ENCODE data around the gene ARL8A.

The ARL8A gene

GRCh38 chr1:202165942-202166843 lies 21.7 kb upstream of the ARL8A start:
- TF ChIP-seq, protein P1, sequence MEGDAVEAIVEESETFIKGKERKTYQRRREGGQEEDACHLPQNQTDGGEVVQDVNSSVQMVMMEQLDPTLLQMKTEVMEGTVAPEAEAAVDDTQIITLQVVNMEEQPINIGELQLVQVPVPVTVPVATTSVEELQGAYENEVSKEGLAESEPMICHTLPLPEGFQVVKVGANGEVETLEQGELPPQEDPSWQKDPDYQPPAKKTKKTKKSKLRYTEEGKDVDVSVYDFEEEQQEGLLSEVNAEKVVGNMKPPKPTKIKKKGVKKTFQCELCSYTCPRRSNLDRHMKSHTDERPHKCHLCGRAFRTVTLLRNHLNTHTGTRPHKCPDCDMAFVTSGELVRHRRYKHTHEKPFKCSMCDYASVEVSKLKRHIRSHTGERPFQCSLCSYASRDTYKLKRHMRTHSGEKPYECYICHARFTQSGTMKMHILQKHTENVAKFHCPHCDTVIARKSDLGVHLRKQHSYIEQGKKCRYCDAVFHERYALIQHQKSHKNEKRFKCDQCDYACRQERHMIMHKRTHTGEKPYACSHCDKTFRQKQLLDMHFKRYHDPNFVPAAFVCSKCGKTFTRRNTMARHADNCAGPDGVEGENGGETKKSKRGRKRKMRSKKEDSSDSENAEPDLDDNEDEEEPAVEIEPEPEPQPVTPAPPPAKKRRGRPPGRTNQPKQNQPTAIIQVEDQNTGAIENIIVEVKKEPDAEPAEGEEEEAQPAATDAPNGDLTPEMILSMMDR (IDR thresholded peaks at IDR 0.05; ENCODE audit: control extremely low read depth, extremely low read depth, low read depth, missing control alignments) = no peak
- no peak for DNase-seq (ENCODE audit: extremely low spot score)
- ChIA-PET POLR2A (interaction anchor here (0.7 kb wide), 1 partner anchor 40 kb away, joined by 4 read pairs; no protein-coding TSS in a partner anchor), CTCF (interaction anchor here (1.1 to 2.9 kb wide), 5 partner anchors 11 to 179 kb away, joined by 3 to 8 read pairs (median 4); partner anchors contain the start of gene LGR6)

DNA sequence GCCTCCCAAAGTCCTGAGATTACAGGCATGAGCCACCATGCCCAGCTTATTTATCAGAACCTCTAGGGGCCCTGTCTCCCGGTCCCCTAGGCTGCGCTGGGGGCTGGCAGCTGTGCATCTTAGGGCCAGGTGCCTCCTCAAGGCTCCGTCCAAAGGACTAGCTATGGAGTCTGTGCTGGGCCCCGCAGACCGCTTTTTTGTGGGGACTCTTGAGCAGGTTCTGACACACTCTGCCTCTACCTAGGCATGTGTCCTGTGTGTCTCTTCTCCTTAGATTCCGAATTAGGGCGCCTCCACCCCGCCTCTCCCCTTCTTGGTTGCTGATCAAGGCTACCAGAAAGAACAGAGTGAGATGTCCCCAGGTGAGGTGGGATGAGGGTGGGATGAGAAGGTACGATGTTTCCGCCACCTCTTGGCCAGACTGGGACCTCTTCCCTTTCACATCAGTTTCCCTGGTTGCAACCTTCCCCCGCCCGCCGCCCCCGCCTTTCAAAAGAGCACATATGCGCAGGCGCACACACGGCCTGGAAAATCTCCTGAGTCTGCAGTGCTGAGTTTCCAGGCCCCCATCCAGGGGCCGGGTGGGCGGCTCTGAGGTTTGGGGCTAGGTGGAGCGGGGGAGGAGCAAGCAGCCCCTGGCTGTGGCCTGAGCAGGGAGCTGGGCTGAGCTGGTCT lies 20.9 kb upstream of the ARL8A start:
- POLR2A ChIA-PET = interaction anchor here (0.7 to 1.0 kb wide), 2 partner anchors 9 to 39 kb away, joined by 4 read pairs; no protein-coding TSS in a partner anchor
- no peak for DNase-seq (ENCODE audit: extremely low spot score)
- TF ChIP-seq, protein P1 (IDR thresholded peaks at IDR 0.05; ENCODE audit: control extremely low read depth, extremely low read depth, low read depth, missing control alignments) = no peak
- CTCF ChIA-PET = interaction anchor here (0.8 to 2.9 kb wide), 6 partner anchors 9 to 180 kb away, joined by 3 to 8 read pairs (median 5); partner anchors contain the start of gene LGR6

DNA sequence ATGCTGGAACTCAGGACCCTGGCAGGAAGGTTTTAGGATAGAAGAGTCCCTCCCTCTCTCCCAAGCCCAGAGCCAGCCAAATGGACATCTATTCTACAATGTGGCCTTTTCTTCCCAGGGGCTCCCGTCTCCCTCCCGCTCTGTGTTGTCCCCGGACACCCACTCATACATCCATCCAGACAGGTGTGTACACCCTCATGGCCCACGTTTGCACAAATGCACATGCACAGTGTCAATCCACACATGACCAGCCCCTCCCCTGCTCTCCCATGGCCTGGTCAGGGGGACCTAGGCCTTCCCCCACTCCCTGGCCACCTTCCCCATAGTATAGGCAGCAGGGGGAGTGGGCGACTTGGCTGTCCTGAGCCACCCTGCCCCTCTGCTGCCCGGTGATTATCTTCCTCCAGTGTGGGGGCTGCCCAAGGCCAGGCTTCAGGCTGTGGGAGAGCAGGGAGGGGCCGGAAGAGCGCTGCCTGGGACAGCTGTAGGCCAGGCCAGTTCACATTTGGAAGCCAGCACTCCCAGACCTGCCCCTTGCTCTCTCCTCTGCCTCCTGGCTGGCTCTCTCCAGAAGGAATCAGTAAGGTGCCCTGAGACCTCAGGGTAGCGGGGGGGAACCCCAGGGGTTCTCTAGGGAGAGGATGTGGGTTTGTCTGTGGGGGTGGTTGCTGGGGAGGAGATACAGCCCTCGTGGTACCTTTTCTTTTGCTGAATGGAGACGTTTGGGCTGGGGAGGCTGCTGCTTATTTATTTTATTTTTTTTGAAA lies 19.9 kb upstream of the ARL8A start:
- DNase-seq (ENCODE audit: extremely low spot score) = peak; percentile 86
- POLR2A ChIA-PET = interaction anchor here (1.0 kb wide), 1 partner anchor 10 kb away, joined by 4 read pairs; no protein-coding TSS in a partner anchor
- CTCF ChIA-PET = interaction anchor here (0.8 to 2.0 kb wide), 4 partner anchors 9 to 29 kb away, joined by 3 to 8 read pairs (median 5); partner anchors contain the start of gene LGR6
- TF ChIP-seq, protein P1 (IDR thresholded peaks at IDR 0.05; ENCODE audit: control extremely low read depth, extremely low read depth, low read depth, missing control alignments) = no peak

DNA sequence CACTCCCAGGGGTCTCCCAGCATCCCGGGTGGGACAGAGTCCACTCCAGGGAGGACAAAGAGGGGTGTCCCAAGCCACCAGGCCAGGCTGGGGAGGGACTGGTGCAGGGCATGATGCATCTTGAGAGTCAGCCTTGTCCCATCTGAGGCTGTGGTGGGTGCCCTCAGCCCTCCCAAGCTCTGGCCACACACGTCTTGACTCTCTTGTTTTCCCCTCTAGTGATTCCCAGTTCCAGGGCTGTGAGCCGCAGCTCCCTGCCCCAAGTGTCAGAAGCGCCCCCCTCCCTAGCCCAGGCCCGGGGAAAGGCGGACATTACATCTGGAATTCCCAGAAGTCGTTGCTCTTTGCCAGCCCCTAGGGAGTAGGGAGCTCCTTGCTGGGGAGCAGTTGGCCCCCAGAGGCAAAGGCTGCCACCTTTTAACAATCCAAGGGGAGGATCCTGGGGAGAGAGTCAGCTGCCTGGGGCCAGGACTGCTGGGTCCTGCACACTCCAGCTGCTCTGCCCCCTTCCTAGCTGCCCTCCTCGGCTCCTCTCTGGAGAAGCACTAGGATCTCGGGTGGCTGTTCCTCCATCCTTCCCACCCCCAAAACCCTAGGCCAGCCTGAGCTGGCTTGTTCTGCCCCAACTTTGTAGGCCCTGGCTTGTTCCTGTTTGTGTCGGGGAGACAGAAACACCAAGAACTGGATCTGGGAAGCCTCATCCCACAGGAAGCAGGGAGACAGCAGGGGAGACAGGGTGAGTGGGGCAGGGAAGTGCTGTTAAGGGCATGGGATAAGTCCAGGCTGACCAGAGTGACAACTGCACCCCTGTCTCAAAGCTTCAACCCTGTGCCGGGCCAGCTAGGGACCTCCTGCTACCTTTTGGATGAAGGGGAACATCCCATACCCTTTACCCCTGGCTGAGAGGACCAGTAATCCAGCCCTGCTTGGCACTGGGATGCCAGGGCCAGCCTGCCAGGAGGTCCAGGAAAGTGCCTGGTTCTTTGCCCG lies 19.0 kb upstream of the ARL8A start:
- no peak for DNase-seq (ENCODE audit: extremely low spot score)
- TF ChIP-seq, protein P1 (IDR thresholded peaks at IDR 0.05; ENCODE audit: control extremely low read depth, extremely low read depth, low read depth, missing control alignments) = no peak

DNA sequence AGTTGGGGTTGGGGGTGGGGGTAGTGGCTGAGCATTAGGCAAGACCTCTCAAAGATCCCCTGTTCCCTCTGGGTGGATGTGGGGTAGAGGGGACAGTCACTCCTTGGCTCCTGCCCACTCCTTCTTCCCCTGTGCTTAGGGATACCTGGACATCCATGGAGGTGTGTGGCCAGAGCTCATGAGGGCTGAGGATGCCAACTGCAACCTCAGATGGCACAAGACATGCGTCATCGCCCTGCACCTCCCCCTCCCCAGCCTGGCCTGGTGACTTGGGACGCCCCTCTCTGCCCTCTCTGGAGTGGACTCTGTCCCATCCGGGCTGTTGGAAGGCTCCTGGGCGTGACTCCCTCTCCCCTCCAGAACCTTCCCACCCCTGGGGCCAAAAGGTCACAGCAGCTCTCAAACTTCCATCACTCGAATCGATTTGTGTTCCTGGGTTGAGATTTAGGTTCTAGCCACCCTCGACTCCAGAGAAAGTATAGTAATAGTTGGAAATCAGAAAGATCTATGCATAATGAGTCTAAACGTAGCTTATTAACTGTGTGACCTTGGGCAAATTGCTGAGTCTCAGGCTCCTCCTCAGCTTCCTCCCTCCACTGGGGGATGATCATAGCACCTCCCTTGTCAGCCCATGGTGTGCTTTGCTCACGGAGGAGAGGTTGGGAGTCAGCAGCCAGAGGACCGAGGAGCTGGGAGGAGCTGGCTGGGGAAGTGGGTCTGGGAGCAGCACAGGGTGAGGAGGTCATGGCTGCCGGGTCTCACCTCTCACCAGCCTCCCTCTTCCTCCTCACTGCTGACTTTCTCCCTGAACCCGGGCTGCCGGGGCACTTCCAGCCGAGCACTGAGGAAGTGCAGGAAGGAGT lies 18.1 kb upstream of the ARL8A start:
- CTCF ChIA-PET = interaction anchor here (0.9 to 2.6 kb wide), 10 partner anchors 8 to 556 kb away, joined by 3 to 15 read pairs (median 4); no protein-coding TSS in a partner anchor
- no peak for DNase-seq (ENCODE audit: extremely low spot score)
- POLR2A ChIA-PET = interaction anchor here (1.0 kb wide), 1 partner anchor 28 kb away, joined by 3 read pairs; no protein-coding TSS in a partner anchor
- TF ChIP-seq, protein P1 (IDR thresholded peaks at IDR 0.05; ENCODE audit: control extremely low read depth, extremely low read depth, low read depth, missing control alignments) = no peak

More for the DNA sequence above, 19.0 kb upstream of the ARL8A start:
- POLR2A ChIA-PET = no interaction called here
- CTCF ChIA-PET = interaction anchor here (1.0 to 2.6 kb wide), 10 partner anchors 9 to 555 kb away, joined by 3 to 15 read pairs (median 4); no protein-coding TSS in a partner anchor
